Measurements from ENCODE around the gene CDC42.

The CDC42 gene

GRCh38 chr1:22111115-22111514, 58.6 kb downstream of the CDC42 start:
- no peak overlapping the region for H3K4me3 ChIP-seq (ENCODE audit: low read length, poor library complexity, severe bottlenecking)
- no peaks in the 10 kb centered on the region for H3K9me2 ChIP-seq (replicated peaks; ENCODE audit: low read depth, low read length)
- no peak overlapping the region for H3K9ac ChIP-seq (ENCODE audit: low read depth, low read length, poor library complexity, severe bottlenecking)
- H3K36me3 ChIP-seq (ENCODE audit: insufficient read depth, low read length), result peaks cover 6% of the 10 kb centered on the region; the same call in 1 of the 2 replicates
- H3K4me2 ChIP-seq (ENCODE audit: low read depth, low read length, poor library complexity, severe bottlenecking), result no peak overlapping the region
- H3K27me3 ChIP-seq (ENCODE audit: insufficient read depth, low read length, poor library complexity, severe bottlenecking), result no peaks in the 10 kb centered on the region
- no peaks in the 10 kb centered on the region for H3K9me3 ChIP-seq (ENCODE audit: insufficient read depth, low read depth, low read length)
- H3K4me1 ChIP-seq (ENCODE audit: insufficient read depth, low read length, poor library complexity, severe bottlenecking), result no peaks in the 10 kb centered on the region
- no peaks in the 10 kb centered on the region for H3F3A ChIP-seq (ENCODE audit: low read depth)
- H3K79me2 ChIP-seq (ENCODE audit: insufficient read depth, low read length), result no peaks in the 10 kb centered on the region
- H4K20me1 ChIP-seq (ENCODE audit: insufficient read depth, low read length, poor library complexity, severe bottlenecking), result peaks cover 5% of the 10 kb centered on the region
- H2AFZ ChIP-seq (ENCODE audit: low read length), result no peak overlapping the region
- TF ChIP-seq EZH2phosphoT487 (IDR thresholded peaks at IDR 0.05; ENCODE audit: borderline replicate concordance), result no peak
- no peak for TF ChIP-seq CTCF (conservative IDR thresholded peaks at IDR 0.05; ENCODE audit: low read length)

GRCh38 chr1:22111620-22112019, 59.1 kb downstream of the CDC42 start:
- H3K4me3 ChIP-seq (ENCODE audit: low read length, poor library complexity, severe bottlenecking), result no peak overlapping the region
- no peak overlapping the region for H3K9ac ChIP-seq (ENCODE audit: low read depth, low read length, poor library complexity, severe bottlenecking)
- H4K20me1 ChIP-seq (ENCODE audit: insufficient read depth, low read length, poor library complexity, severe bottlenecking), result peaks cover 2% of the 10 kb centered on the region
- H3K36me3 ChIP-seq (ENCODE audit: insufficient read depth, low read length), result peaks cover 6% of the 10 kb centered on the region; the same call in 1 of the 2 replicates
- H2AFZ ChIP-seq (ENCODE audit: low read length), result no peak overlapping the region
- no peaks in the 10 kb centered on the region for H3K9me3 ChIP-seq (ENCODE audit: insufficient read depth, low read depth, low read length)
- H3K4me2 ChIP-seq (ENCODE audit: low read depth, low read length, poor library complexity, severe bottlenecking), result no peak overlapping the region
- no peaks in the 10 kb centered on the region for H3K79me2 ChIP-seq (ENCODE audit: insufficient read depth, low read length)
- no peaks in the 10 kb centered on the region for H3K4me1 ChIP-seq (ENCODE audit: insufficient read depth, low read length, poor library complexity, severe bottlenecking)
- no peaks in the 10 kb centered on the region for H3K9me2 ChIP-seq (replicated peaks; ENCODE audit: low read depth, low read length)
- TF ChIP-seq CTCF (conservative IDR thresholded peaks at IDR 0.05; ENCODE audit: low read length) (no peak), EZH2phosphoT487 (IDR thresholded peaks at IDR 0.05; ENCODE audit: borderline replicate concordance) (no peak)
- H3K27me3 ChIP-seq (ENCODE audit: insufficient read depth, low read length, poor library complexity, severe bottlenecking), result no peaks in the 10 kb centered on the region
- no peaks in the 10 kb centered on the region for H3F3A ChIP-seq (ENCODE audit: low read depth)

GRCh38 chr1:22112554-22112953, 60.0 kb downstream of the CDC42 start:
- no peak overlapping the region for H3K9ac ChIP-seq (ENCODE audit: low read depth, low read length, poor library complexity, severe bottlenecking)
- TF ChIP-seq CTCF (conservative IDR thresholded peaks at IDR 0.05; ENCODE audit: low read length), result no peak
- TF ChIP-seq EZH2phosphoT487 (IDR thresholded peaks at IDR 0.05; ENCODE audit: borderline replicate concordance), result no peak

More at GRCh38 chr1:22112554-22112953, 60.0 kb downstream of the CDC42 start:
- H3K4me1 ChIP-seq (ENCODE audit: insufficient read depth, low read length, poor library complexity, severe bottlenecking), result no peaks in the 10 kb centered on the region
- no peaks in the 10 kb centered on the region for H3K79me2 ChIP-seq (ENCODE audit: insufficient read depth, low read length)
- no peak overlapping the region for H3K4me2 ChIP-seq (ENCODE audit: low read depth, low read length, poor library complexity, severe bottlenecking)
- no peaks in the 10 kb centered on the region for H3K9me3 ChIP-seq (ENCODE audit: insufficient read depth, low read depth, low read length)
- no peak overlapping the region for H2AFZ ChIP-seq (ENCODE audit: low read length)
- H3F3A ChIP-seq (ENCODE audit: low read depth), result no peaks in the 10 kb centered on the region
- H3K9me2 ChIP-seq (replicated peaks; ENCODE audit: low read depth, low read length), result no peaks in the 10 kb centered on the region
- H3K36me3 ChIP-seq (ENCODE audit: insufficient read depth, low read length), result peaks cover 6% of the 10 kb centered on the region; the same call in 1 of the 2 replicates
- peaks cover 2% of the 10 kb centered on the region for H4K20me1 ChIP-seq (ENCODE audit: insufficient read depth, low read length, poor library complexity, severe bottlenecking)
- no peaks in the 10 kb centered on the region for H3K27me3 ChIP-seq (ENCODE audit: insufficient read depth, low read length, poor library complexity, severe bottlenecking)
- no peak overlapping the region for H3K4me3 ChIP-seq (ENCODE audit: low read length, poor library complexity, severe bottlenecking)
